Suprapubic skin (tissue), 4 donors: Measurements from ENCODE around the gene PLXNA4.

Experiments used
- CTCF ChIP-seq, 2 donors: fragments of 200-600 bp in 1 of 2; fragments of 450-650 bp in 1 of 2; sonication (generic) in 1 of 2; IDR thresholded peaks; one replicate each; pipeline ENCODE4 v1.5.1; 2016 to 2019; ENCODE audit warnings: antibody characterized with exemption in 2 of 2, mild to moderate bottlenecking in 1 of 2, moderate library complexity in 1 of 2
- EP300 ChIP-seq: sonication (generic); formaldehyde crosslinking; IDR thresholded peaks from one replicate; pipeline ENCODE4 v1.6.1; 2017; ENCODE audit warnings: antibody characterized with exemption
- POLR2A ChIP-seq, 2 donors: fragments of 450-650 bp; IDR thresholded peaks; one replicate each; pipeline ENCODE4 v1.6.1; 2017; ENCODE audit warnings: antibody characterized with exemption in 2 of 2, mild to moderate bottlenecking in 2 of 2, moderate library complexity in 2 of 2
- POLR2AphosphoS5 ChIP-seq, 3 donors: sonication (generic); formaldehyde crosslinking; IDR thresholded peaks; one replicate each; pipeline ENCODE4 v1.6.1; 2017; ENCODE audit warnings: antibody characterized with exemption in 3 of 3

DNA sequence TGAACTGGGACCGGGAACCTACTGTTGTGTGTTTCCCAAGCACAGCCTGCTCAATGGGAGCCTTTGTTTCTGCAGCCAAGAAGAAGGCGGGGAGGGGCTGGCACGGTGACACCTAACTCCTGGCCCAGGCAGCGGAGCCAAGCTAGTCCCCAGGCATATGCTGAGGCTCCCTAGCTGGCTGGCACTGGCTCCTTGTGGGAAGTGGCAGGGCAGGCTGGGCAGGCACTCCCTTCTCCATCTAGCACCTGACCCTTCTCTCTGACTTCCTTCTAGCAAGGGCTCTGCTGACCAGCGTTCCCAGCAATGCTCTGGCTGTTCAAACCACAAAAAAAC is 325.0 kb downstream of the PLXNA4 start:
- TF ChIP-seq POLR2A (IDR thresholded peaks at IDR 0.05) (no peak), CTCF (IDR thresholded peaks at IDR 0.05) (no peak), EP300 (no peak), POLR2AphosphoS5 (IDR thresholded peaks at IDR 0.05) (peak in 1 of 3 donors; percentile 32)
